LNCaP clone FGC (cell line): ENCODE measurements around the gene TRIM45.

Source experiments
- DNase-seq: peaks from one replicate; pipeline ENCODE4 v3.0.0-alpha.2; 2011; ENCODE audit warnings: low read depth
- H3K4me3 ChIP-seq: 2 replicates; pipeline ENCODE4 v1.5.1; 2011; ENCODE audit warnings: mild to moderate bottlenecking, low read depth, low read length, control low read depth
- TF ChIP-seq, protein P1 (sequence below): IDR thresholded peaks from 2 replicates; pipeline ENCODE4 v1.5.1; 2012; ENCODE audit warnings: mild to moderate bottlenecking; ENCODE audit not compliant: control insufficient read depth, insufficient read depth; ENCODE audit errors: extremely low read depth

TRIM45 gene

DNA sequence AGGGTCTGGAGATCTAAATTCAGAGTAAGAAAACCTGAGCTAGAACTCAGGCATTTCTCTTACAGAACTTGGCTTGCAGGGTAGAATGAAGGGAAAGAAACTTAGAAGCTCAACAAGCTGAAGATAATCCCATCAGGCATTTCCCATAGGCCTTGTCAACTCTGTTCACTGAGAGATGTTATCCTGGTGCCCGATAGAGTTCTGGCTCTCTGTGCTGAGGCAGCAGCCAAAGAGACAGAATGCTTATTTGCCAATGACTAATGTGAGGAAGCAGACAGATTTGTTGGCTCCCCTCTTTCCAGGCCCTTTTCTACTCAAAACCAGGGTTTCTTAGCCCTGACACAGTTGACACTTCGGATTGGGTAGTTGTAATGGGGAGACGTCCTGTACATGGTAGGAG lies 22.3 kb upstream of the TRIM45 start:
- no peak for DNase-seq

DNA sequence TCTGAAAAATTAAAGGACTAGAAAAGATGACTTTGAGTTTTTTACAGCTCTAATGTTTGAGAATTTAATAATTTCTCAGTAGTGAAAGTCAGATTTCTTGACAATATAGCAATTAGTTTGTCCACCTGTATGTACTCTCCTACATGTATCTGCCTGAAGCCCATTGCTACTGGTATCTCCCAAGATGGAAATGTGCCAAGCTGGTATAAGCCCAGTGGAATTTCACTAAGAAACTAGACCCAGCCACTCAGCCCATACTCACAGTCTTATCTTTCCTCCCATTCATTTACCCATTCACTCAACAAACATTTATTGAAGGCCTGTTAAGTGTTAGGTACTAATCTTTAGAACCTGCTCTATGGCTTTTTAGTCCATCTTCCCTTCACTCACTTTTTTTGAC lies 21.6 kb upstream of the TRIM45 start:
- no peak overlapping the region for H3K4me3 ChIP-seq
- TF ChIP-seq, protein P1, sequence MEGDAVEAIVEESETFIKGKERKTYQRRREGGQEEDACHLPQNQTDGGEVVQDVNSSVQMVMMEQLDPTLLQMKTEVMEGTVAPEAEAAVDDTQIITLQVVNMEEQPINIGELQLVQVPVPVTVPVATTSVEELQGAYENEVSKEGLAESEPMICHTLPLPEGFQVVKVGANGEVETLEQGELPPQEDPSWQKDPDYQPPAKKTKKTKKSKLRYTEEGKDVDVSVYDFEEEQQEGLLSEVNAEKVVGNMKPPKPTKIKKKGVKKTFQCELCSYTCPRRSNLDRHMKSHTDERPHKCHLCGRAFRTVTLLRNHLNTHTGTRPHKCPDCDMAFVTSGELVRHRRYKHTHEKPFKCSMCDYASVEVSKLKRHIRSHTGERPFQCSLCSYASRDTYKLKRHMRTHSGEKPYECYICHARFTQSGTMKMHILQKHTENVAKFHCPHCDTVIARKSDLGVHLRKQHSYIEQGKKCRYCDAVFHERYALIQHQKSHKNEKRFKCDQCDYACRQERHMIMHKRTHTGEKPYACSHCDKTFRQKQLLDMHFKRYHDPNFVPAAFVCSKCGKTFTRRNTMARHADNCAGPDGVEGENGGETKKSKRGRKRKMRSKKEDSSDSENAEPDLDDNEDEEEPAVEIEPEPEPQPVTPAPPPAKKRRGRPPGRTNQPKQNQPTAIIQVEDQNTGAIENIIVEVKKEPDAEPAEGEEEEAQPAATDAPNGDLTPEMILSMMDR, result no peak
- DNase-seq, result no peak

More for the DNA sequence above, 22.3 kb upstream of the TRIM45 start:
- no peak overlapping the region for H3K4me3 ChIP-seq
- TF ChIP-seq, protein P1, result no peak

DNA sequence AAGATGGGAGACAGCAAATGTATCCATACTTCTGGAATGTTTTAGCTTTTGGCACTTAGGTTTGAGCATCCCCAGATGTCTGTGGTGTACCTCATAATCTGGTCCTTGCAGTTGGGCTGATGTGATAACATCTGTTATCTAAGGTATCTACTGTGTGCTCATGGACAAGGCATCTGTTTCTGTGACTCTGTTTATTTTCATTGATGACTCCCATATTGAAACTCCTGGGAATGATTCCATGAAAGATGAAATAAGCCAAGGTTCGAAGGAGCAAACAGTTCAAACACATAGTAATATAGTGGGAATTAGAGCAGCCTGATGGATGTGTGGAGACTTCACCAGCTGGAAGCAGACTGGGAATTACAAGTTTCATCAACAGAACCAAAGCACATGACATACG lies 20.7 kb upstream of the TRIM45 start:
- TF ChIP-seq, protein P1, result no peak
- no peak overlapping the region for H3K4me3 ChIP-seq
- no peak for DNase-seq

DNA sequence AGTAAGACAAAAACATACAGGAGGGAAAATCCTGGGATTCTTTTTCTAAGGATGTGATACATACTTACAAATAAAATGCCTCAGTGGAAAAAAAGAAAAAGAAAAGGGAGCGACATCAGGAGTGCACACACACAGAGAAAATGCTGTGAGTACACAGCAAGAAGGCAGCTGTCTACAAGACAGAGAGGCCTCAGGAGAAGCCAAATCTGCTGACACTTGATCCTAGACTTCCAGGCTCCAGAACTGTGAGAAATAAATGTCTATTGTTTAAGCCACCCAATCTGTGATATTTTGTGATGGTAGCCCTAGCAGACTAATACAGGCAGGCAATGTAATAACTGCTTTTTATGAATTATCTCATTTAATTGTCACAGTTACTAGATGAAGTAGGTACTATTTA lies 17.0 kb upstream of the TRIM45 start:
- TF ChIP-seq, protein P1, result no peak
- DNase-seq, result no peak
- H3K4me3 ChIP-seq, result no peak overlapping the region

DNA sequence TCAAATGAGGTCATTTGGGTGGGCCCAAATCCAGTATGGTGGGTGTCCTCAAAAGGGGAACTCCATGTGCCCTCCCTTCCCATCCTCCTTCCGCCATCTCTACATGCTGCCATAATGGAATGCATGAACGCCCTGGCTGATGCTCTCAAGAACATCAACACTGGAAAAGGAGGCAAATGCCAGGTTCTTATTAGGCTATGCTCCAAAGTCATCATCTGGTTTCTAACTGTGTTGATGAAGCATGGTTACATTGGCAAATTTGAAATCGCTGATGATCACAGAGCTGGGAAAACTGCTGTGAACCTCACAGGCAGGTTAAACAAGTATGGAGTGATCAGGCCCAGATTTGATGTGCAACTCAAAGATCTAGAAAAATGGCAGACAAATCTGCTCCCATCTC lies 16.6 kb upstream of the TRIM45 start:
- no peak overlapping the region for H3K4me3 ChIP-seq
- no peak for DNase-seq
- TF ChIP-seq, protein P1, result no peak

DNA sequence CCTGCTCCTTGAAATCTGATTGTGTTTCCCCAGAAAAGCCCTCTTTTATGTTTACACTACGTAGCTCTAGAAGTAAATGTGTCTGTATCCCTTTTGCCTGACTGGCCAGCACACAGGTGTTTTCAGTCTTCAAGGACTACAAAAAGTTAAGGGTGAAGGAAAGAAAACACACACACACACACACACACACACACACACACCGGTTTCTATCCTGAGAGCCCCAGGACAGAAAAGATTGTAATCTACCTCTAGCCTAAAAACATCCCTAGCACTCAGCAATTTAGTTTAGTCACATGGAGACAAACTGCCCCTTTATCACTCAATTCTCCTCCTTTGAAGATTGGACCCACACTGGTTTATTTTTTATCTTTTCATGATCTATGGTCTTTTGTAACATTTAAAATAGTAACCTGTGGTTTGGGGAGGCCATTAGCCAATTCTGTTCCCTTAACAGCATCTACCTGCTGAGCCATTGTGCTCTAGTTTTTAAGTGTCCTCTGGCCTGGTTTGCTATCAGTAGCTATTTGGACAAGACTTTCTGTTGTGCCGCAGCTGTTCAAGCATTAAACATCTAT lies 15.8 kb upstream of the TRIM45 start:
- TF ChIP-seq, protein P1, result no peak
- no peak for DNase-seq
- no peak overlapping the region for H3K4me3 ChIP-seq

DNA sequence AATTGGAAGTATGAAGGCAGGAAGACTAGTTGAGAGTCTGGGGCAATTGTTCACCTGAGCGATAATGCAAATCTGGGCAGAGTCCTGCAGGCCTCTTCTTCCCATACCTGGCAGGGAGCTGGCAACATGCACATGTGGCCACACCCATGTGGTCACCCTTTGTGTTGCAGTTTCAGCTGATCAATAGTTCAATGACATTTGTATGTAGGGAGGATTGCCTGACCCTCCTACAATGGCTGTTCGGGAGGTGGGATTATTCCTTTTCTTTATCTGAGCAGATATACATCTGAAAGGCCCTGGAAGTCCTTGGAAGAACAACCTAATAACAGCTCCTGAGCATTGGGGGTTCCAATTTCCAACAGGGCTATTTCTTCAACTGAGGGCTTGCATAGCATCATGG lies 15.2 kb upstream of the TRIM45 start:
- no peak for DNase-seq
- TF ChIP-seq, protein P1, result no peak
- H3K4me3 ChIP-seq, result no peak overlapping the region
